ENCODE measurements around the gene EPHB1.

Gene EPHB1

GRCh38 chr3:134952371-134952770 lies 157.3 kb downstream of the EPHB1 start:
- Histone ChIP-seq H3K4me3 (ENCODE audit: low read length) (no peak overlapping the region), H2AK5ac (ENCODE audit: low read length) (no peak overlapping the region), H3K36me3 (ENCODE audit: control insufficient read depth, insufficient read depth, low read length) (no peaks in the 10 kb centered on the region), H3K27ac (ENCODE audit: low read depth, low read length) (no peak overlapping the region), H3K27me3 (ENCODE audit: insufficient read depth, low read length, poor library complexity) (no peaks in the 10 kb centered on the region), H2BK15ac (replicated peaks; ENCODE audit: low read depth) (no peak overlapping the region), H4K5ac (ENCODE audit: low read length) (no peak overlapping the region), H3K4ac (ENCODE audit: low read depth, low read length) (no peak overlapping the region), H3K4me1 (ENCODE audit: control insufficient read depth, low read depth, low read length) (no peaks in the 10 kb centered on the region), H3K9ac (ENCODE audit: low read length) (no peak overlapping the region), H2BK120ac (ENCODE audit: low read depth, low read length) (no peak overlapping the region), H3K23ac (ENCODE audit: low read length) (no peak overlapping the region), H3K4me2 (ENCODE audit: low read length) (no peak overlapping the region), H3K56ac (ENCODE audit: low read length) (no peak overlapping the region), H2BK5ac (ENCODE audit: low read length) (no peak overlapping the region), H3K79me1 (ENCODE audit: low read length) (no peaks in the 10 kb centered on the region), H4K8ac (ENCODE audit: low read depth, low read length) (no peak overlapping the region), H3K18ac (ENCODE audit: low read length) (no peak overlapping the region), H3K79me2 (ENCODE audit: control insufficient read depth, insufficient read depth, low read length) (no peaks in the 10 kb centered on the region)
- whole genome bisulfite sequencing (ENCODE audit: extremely low coverage, insufficient coverage, low lambda C conversion rate), result no CpG with 5 or more reads among the region's 1 CpG
- no peak for DNase-seq

- H3K27ac ChIP-seq (ENCODE audit: low read depth, low read length), result no peak overlapping the region
- H3K9ac ChIP-seq (ENCODE audit: low read length), result no peak overlapping the region
- no peak overlapping the region for H2BK5ac ChIP-seq (ENCODE audit: low read length)
- no peak overlapping the region for H3K4me3 ChIP-seq (ENCODE audit: low read length)
- H3K56ac ChIP-seq (ENCODE audit: low read length), result no peak overlapping the region
- H2BK15ac ChIP-seq (replicated peaks; ENCODE audit: low read depth), result no peak overlapping the region
- no peak overlapping the region for H3K4me2 ChIP-seq (ENCODE audit: low read length)
- no peak overlapping the region for H4K5ac ChIP-seq (ENCODE audit: low read length)
- H3K4me1 ChIP-seq (ENCODE audit: control insufficient read depth, low read depth, low read length), result no peaks in the 10 kb centered on the region
- no peak overlapping the region for H3K18ac ChIP-seq (ENCODE audit: low read length)
- no peaks in the 10 kb centered on the region for H3K79me2 ChIP-seq (ENCODE audit: control insufficient read depth, insufficient read depth, low read length)
- H3K36me3 ChIP-seq (ENCODE audit: control insufficient read depth, insufficient read depth, low read length), result no peaks in the 10 kb centered on the region
- no CpG with 5 or more reads among the region's 2 CpGs for WGBS (ENCODE audit: extremely low coverage, insufficient coverage, low lambda C conversion rate)
- DNase-seq, result no peak
- no peak overlapping the region for H4K8ac ChIP-seq (ENCODE audit: low read depth, low read length)
- H2BK120ac ChIP-seq (ENCODE audit: low read depth, low read length), result no peak overlapping the region
- H3K23ac ChIP-seq (ENCODE audit: low read length), result no peak overlapping the region
- H2AK5ac ChIP-seq (ENCODE audit: low read length), result no peak overlapping the region
- H3K79me1 ChIP-seq (ENCODE audit: low read length), result no peaks in the 10 kb centered on the region
- no peak overlapping the region for H3K4ac ChIP-seq (ENCODE audit: low read depth, low read length)
- H3K27me3 ChIP-seq (ENCODE audit: insufficient read depth, low read length, poor library complexity), result no peaks in the 10 kb centered on the region
These were observed 160.8 kb downstream of the EPHB1 start for GRCh38 chr3:134955874-134956273.

- H2BK120ac ChIP-seq (ENCODE audit: low read depth, low read length), result no peak overlapping the region
- no peaks in the 10 kb centered on the region for H3K4me1 ChIP-seq (ENCODE audit: control insufficient read depth, low read depth, low read length)
- no peaks in the 10 kb centered on the region for H3K79me2 ChIP-seq (ENCODE audit: control insufficient read depth, insufficient read depth, low read length)
- no peak overlapping the region for H2AK5ac ChIP-seq (ENCODE audit: low read length)
- no peak overlapping the region for H3K4me3 ChIP-seq (ENCODE audit: low read length)
- H3K4ac ChIP-seq (ENCODE audit: low read depth, low read length), result no peak overlapping the region
- DNase-seq, result no peak
- H3K23ac ChIP-seq (ENCODE audit: low read length), result no peak overlapping the region
- no peak overlapping the region for H3K4me2 ChIP-seq (ENCODE audit: low read length)
- H3K27me3 ChIP-seq (ENCODE audit: insufficient read depth, low read length, poor library complexity), result no peaks in the 10 kb centered on the region
- H4K8ac ChIP-seq (ENCODE audit: low read depth, low read length), result no peak overlapping the region
- H2BK5ac ChIP-seq (ENCODE audit: low read length), result no peak overlapping the region
- no peak overlapping the region for H3K18ac ChIP-seq (ENCODE audit: low read length)
- H3K27ac ChIP-seq (ENCODE audit: low read depth, low read length), result no peak overlapping the region
- no peak overlapping the region for H3K56ac ChIP-seq (ENCODE audit: low read length)
- no peak overlapping the region for H2BK15ac ChIP-seq (replicated peaks; ENCODE audit: low read depth)
- WGBS (ENCODE audit: extremely low coverage, insufficient coverage, low lambda C conversion rate), result no CpG with 5 or more reads among the region's 2 CpGs
- H3K36me3 ChIP-seq (ENCODE audit: control insufficient read depth, insufficient read depth, low read length), result no peaks in the 10 kb centered on the region
- H3K9ac ChIP-seq (ENCODE audit: low read length), result no peak overlapping the region
- no peak overlapping the region for H4K5ac ChIP-seq (ENCODE audit: low read length)
- no peaks in the 10 kb centered on the region for H3K79me1 ChIP-seq (ENCODE audit: low read length)
These were observed 161.3 kb downstream of the EPHB1 start for GRCh38 chr3:134956395-134956794.

GRCh38 chr3:134956844-134957243 lies 161.8 kb downstream of the EPHB1 start:
- no peak overlapping the region for H3K4me3 ChIP-seq (ENCODE audit: low read length)
- no peak overlapping the region for H3K4ac ChIP-seq (ENCODE audit: low read depth, low read length)
- no peaks in the 10 kb centered on the region for H3K79me1 ChIP-seq (ENCODE audit: low read length)
- H3K36me3 ChIP-seq (ENCODE audit: control insufficient read depth, insufficient read depth, low read length), result no peaks in the 10 kb centered on the region
- no peaks in the 10 kb centered on the region for H3K4me1 ChIP-seq (ENCODE audit: control insufficient read depth, low read depth, low read length)
- H2BK5ac ChIP-seq (ENCODE audit: low read length), result no peak overlapping the region
- H3K4me2 ChIP-seq (ENCODE audit: low read length), result no peak overlapping the region
- H2AK5ac ChIP-seq (ENCODE audit: low read length), result no peak overlapping the region
- H4K8ac ChIP-seq (ENCODE audit: low read depth, low read length), result no peak overlapping the region
- H2BK120ac ChIP-seq (ENCODE audit: low read depth, low read length), result no peak overlapping the region
- H2BK15ac ChIP-seq (replicated peaks; ENCODE audit: low read depth), result no peak overlapping the region
- H3K27me3 ChIP-seq (ENCODE audit: insufficient read depth, low read length, poor library complexity), result no peaks in the 10 kb centered on the region
- no peak overlapping the region for H3K27ac ChIP-seq (ENCODE audit: low read depth, low read length)
- no peak for DNase-seq
- no peak overlapping the region for H3K56ac ChIP-seq (ENCODE audit: low read length)
- WGBS (ENCODE audit: extremely low coverage, insufficient coverage, low lambda C conversion rate), result no CpG with 5 or more reads among the region's 1 CpG
- no peak overlapping the region for H3K9ac ChIP-seq (ENCODE audit: low read length)
- H3K18ac ChIP-seq (ENCODE audit: low read length), result no peak overlapping the region
- no peaks in the 10 kb centered on the region for H3K79me2 ChIP-seq (ENCODE audit: control insufficient read depth, insufficient read depth, low read length)
- H3K23ac ChIP-seq (ENCODE audit: low read length), result no peak overlapping the region
- no peak overlapping the region for H4K5ac ChIP-seq (ENCODE audit: low read length)

GRCh38 chr3:134959516-134959915 lies 164.5 kb downstream of the EPHB1 start:
- H3K4ac ChIP-seq (ENCODE audit: low read depth, low read length), result no peak overlapping the region
- no peak overlapping the region for H2BK5ac ChIP-seq (ENCODE audit: low read length)
- no peak overlapping the region for H3K27ac ChIP-seq (ENCODE audit: low read depth, low read length)
- H3K4me3 ChIP-seq (ENCODE audit: low read length), result no peak overlapping the region
- H3K4me1 ChIP-seq (ENCODE audit: control insufficient read depth, low read depth, low read length), result no peaks in the 10 kb centered on the region
- no peaks in the 10 kb centered on the region for H3K36me3 ChIP-seq (ENCODE audit: control insufficient read depth, insufficient read depth, low read length)
- H2BK120ac ChIP-seq (ENCODE audit: low read depth, low read length), result no peak overlapping the region
- no peak overlapping the region for H3K4me2 ChIP-seq (ENCODE audit: low read length)
- no peak overlapping the region for H2BK15ac ChIP-seq (replicated peaks; ENCODE audit: low read depth)
- no peak overlapping the region for H3K23ac ChIP-seq (ENCODE audit: low read length)
- no peak overlapping the region for H3K18ac ChIP-seq (ENCODE audit: low read length)
- no peak overlapping the region for H3K9ac ChIP-seq (ENCODE audit: low read length)
- H3K79me1 ChIP-seq (ENCODE audit: low read length), result no peaks in the 10 kb centered on the region
- H4K8ac ChIP-seq (ENCODE audit: low read depth, low read length), result no peak overlapping the region
- no peak overlapping the region for H2AK5ac ChIP-seq (ENCODE audit: low read length)
- H3K56ac ChIP-seq (ENCODE audit: low read length), result no peak overlapping the region
- no peak for DNase-seq
- H3K79me2 ChIP-seq (ENCODE audit: control insufficient read depth, insufficient read depth, low read length), result no peaks in the 10 kb centered on the region
- H3K27me3 ChIP-seq (ENCODE audit: insufficient read depth, low read length, poor library complexity), result no peaks in the 10 kb centered on the region
- H4K5ac ChIP-seq (ENCODE audit: low read length), result no peak overlapping the region

GRCh38 chr3:134964226-134964625 lies 169.2 kb downstream of the EPHB1 start:
- Histone ChIP-seq H3K4ac (ENCODE audit: low read depth, low read length) (no peak overlapping the region), H3K36me3 (ENCODE audit: control insufficient read depth, insufficient read depth, low read length) (no peaks in the 10 kb centered on the region), H3K56ac (ENCODE audit: low read length) (no peak overlapping the region), H3K9ac (ENCODE audit: low read length) (no peak overlapping the region), H3K27ac (ENCODE audit: low read depth, low read length) (no peak overlapping the region), H3K79me2 (ENCODE audit: control insufficient read depth, insufficient read depth, low read length) (no peaks in the 10 kb centered on the region), H4K8ac (ENCODE audit: low read depth, low read length) (no peak overlapping the region), H2BK5ac (ENCODE audit: low read length) (no peak overlapping the region), H3K4me3 (ENCODE audit: low read length) (no peak overlapping the region), H2AK5ac (ENCODE audit: low read length) (no peak overlapping the region), H4K5ac (ENCODE audit: low read length) (no peak overlapping the region), H3K27me3 (ENCODE audit: insufficient read depth, low read length, poor library complexity) (no peaks in the 10 kb centered on the region), H3K4me2 (ENCODE audit: low read length) (no peak overlapping the region), H3K4me1 (ENCODE audit: control insufficient read depth, low read depth, low read length) (no peaks in the 10 kb centered on the region), H3K18ac (ENCODE audit: low read length) (no peak overlapping the region), H2BK120ac (ENCODE audit: low read depth, low read length) (no peak overlapping the region), H3K79me1 (ENCODE audit: low read length) (no peaks in the 10 kb centered on the region), H3K23ac (ENCODE audit: low read length) (no peak overlapping the region), H2BK15ac (replicated peaks; ENCODE audit: low read depth) (no peak overlapping the region)
- no peak for DNase-seq
- no CpG with 5 or more reads among the region's 5 CpGs for WGBS (ENCODE audit: extremely low coverage, insufficient coverage, low lambda C conversion rate)

Data from mesendoderm (in vitro differentiated cells).